OCI-LY1 (cell line): ENCODE data around the gene PDE2A.

Source experiments
- EZH2 ChIP-seq: fragments of 200-600 bp; sonication (generic), shearing (Covaris generic); IDR thresholded peaks from 2 replicates; pipeline ENCODE4 v1.8.0; 2017; ENCODE audit warnings: borderline replicate concordance, mixed run types, mild to moderate bottlenecking, antibody characterized with exemption, low read length, moderate library complexity, mixed read lengths
- TF ChIP-seq, protein P1 (sequence below): fragments of 200-600 bp; sonication (generic), shearing (Covaris generic); IDR thresholded peaks from 2 replicates; pipeline ENCODE4 v1.5.1; 2017; ENCODE audit warnings: mild to moderate bottlenecking, antibody characterized with exemption, low read length, moderate library complexity, mixed read lengths

DNA sequence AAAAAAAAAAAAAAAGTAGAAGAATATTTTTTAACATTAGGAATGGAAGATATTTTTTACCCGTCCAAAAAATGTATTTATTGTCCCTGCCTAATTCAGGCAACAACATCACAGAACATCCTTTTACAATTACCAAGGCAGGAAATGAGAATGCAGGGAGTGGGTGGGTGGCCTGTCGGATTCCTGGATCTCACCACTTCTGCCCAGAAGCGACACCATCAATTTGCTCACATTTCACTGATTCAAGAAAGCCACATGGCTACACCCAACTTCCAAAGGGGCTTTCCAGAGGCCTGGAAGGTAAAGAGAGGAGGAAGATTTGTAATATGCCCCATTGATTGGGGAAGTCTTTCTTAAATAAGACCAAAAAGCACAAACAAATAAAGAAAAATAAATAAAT is 146.1 kb downstream of the PDE2A start:
- TF ChIP-seq EZH2 = no peak
- TF ChIP-seq, protein P1, sequence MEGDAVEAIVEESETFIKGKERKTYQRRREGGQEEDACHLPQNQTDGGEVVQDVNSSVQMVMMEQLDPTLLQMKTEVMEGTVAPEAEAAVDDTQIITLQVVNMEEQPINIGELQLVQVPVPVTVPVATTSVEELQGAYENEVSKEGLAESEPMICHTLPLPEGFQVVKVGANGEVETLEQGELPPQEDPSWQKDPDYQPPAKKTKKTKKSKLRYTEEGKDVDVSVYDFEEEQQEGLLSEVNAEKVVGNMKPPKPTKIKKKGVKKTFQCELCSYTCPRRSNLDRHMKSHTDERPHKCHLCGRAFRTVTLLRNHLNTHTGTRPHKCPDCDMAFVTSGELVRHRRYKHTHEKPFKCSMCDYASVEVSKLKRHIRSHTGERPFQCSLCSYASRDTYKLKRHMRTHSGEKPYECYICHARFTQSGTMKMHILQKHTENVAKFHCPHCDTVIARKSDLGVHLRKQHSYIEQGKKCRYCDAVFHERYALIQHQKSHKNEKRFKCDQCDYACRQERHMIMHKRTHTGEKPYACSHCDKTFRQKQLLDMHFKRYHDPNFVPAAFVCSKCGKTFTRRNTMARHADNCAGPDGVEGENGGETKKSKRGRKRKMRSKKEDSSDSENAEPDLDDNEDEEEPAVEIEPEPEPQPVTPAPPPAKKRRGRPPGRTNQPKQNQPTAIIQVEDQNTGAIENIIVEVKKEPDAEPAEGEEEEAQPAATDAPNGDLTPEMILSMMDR = no peak
